OCI-LY7 (cell line): ENCODE data around the gene VASH1. TPM values are rescaled to one million over a fixed set of nuclear protein-coding genes. Genes with fewer than 3 reads are reported as not detected.

Experiments used
- BruUV-seq: library from RNA; stranded (reverse); fragments of 400-500 nt; replicated peaks from 2 replicates; lab custom pipeline; 2021; lab: Mats Ljungman, UMichigan
- CTCF ChIA-PET: fragments of 300-600 bp; sonication (Branson Sonifier 250); formaldehyde crosslinking; loops from one replicate; lab custom pipeline; 2022; ENCODE audit warnings: antibody characterized with exemption; ENCODE audit not compliant: unreplicated experiment; lab: Charles Lee
- POLR2A ChIA-PET: fragments of 300-600 bp; sonication (Branson Sonifier 250); formaldehyde crosslinking; loops from one replicate; lab custom pipeline; 2022; ENCODE audit warnings: antibody characterized with exemption; lab: Charles Lee
- DNase-seq: peaks from one replicate; pipeline ENCODE4 v3.0.0-alpha.2; 2015; ENCODE audit warnings: low spot score
- H2AFZ ChIP-seq: fragments of 200-600 bp; sonication (generic), shearing (Covaris generic); 2 replicates; pipeline ENCODE4 v1.6.1; 2014; ENCODE audit warnings: mild to moderate bottlenecking, antibody characterized with exemption, low read length, moderate library complexity
- H3K27ac ChIP-seq: fragments of 200-600 bp; sonication (generic); 2 replicates; pipeline ENCODE4 v1.5.1; 2014; ENCODE audit warnings: mixed run types, low read depth, mild to moderate bottlenecking, moderate library complexity, low read length, inconsistent platforms; ENCODE audit not compliant: poor library complexity, severe bottlenecking
- H3K36me3 ChIP-seq: fragments of 200-600 bp; sonication (generic); 2 replicates; pipeline ENCODE4 v1.6.1; 2014; ENCODE audit warnings: mild to moderate bottlenecking, antibody characterized with exemption, low read length, moderate library complexity, mixed read lengths; ENCODE audit not compliant: insufficient read depth
- H3K4me1 ChIP-seq: fragments of 200-600 bp; sonication (generic); 2 replicates; pipeline ENCODE4 v1.5.1; 2014; ENCODE audit warnings: mild to moderate bottlenecking, low read length; ENCODE audit not compliant: insufficient read depth, poor library complexity, severe bottlenecking
- H3K4me2 ChIP-seq: fragments of 200-600 bp; sonication (generic); 2 replicates; pipeline ENCODE4 v1.6.1; 2014; ENCODE audit warnings: mild to moderate bottlenecking, low read length
- H3K4me3 ChIP-seq: fragments of 200-600 bp; sonication (generic); 2 replicates; pipeline ENCODE4 v1.5.1; 2014; ENCODE audit warnings: mild to moderate bottlenecking, low read depth, low read length; ENCODE audit not compliant: poor library complexity, severe bottlenecking
- H3K79me2 ChIP-seq: fragments of 200-600 bp; sonication (generic); 2 replicates; pipeline ENCODE4 v1.6.1; 2016; ENCODE audit warnings: low read depth, mild to moderate bottlenecking, low read length, moderate library complexity, mixed read lengths; ENCODE audit not compliant: insufficient read depth
- H3K9me2 ChIP-seq: fragments of 200-600 bp; sonication (generic); 2 replicates; pipeline ENCODE4 v1.6.1; 2016; ENCODE audit warnings: mild to moderate bottlenecking, low read length, mixed read lengths; ENCODE audit not compliant: insufficient read depth
- H3K9me3 ChIP-seq: fragments of 200-600 bp; sonication (generic); 2 replicates; pipeline ENCODE4 v1.6.1; 2014; ENCODE audit warnings: mild to moderate bottlenecking, mixed run types, low read length, mixed read lengths
- H4K20me1 ChIP-seq: fragments of 200-600 bp; sonication (generic); 2 replicates; pipeline ENCODE4 v1.6.1; 2014; ENCODE audit warnings: mild to moderate bottlenecking, antibody characterized with exemption, low read length, moderate library complexity, mixed read lengths; ENCODE audit not compliant: insufficient read depth
- CTCF ChIP-seq: fragments of 200-600 bp; sonication (generic); conservative IDR thresholded peaks from 2 replicates; pipeline ENCODE4 v1.5.1; 2014; ENCODE audit warnings: mild to moderate bottlenecking, antibody characterized with exemption, low read length, moderate library complexity, mixed read lengths
- EZH2phosphoT487 ChIP-seq: fragments of 200-600 bp; sonication (generic); IDR thresholded peaks from 2 replicates; pipeline ENCODE4 v1.6.1; 2018; ENCODE audit warnings: low read depth, borderline replicate concordance, mild to moderate bottlenecking, mixed run types, antibody characterized with exemption, low read length, moderate library complexity, mixed read lengths
- intact Hi-C: fragments of 100-400 bp; cut with micrococcal nuclease; formaldehyde crosslinking; loops from one replicate; pipeline ENCODE4 v1.10.0; 2022; ENCODE audit not compliant: unreplicated experiment
- total RNA-seq, 2 experiments: library from RNA; depleted of rRNA in 1 of 2; stranded (reverse); fragments of >200 nt in 1 of 2; shearing (Covaris generic) in 1 of 2; gene quantifications; 2 replicates each; pipeline ENCODE4 v1.2.3, GENCODE V29; 2014 to 2022

The VASH1 gene
- total RNA-seq, 2 experiments from 2014 or later, result not detected

GRCh38 chr14:76742966-76743365 lies 18.3 kb upstream of the VASH1 start:
- no peaks in the 10 kb centered on the region for H3K79me2 ChIP-seq
- H3K9me2 ChIP-seq, result no peaks in the 10 kb centered on the region
- H3K36me3 ChIP-seq, result no peaks in the 10 kb centered on the region
- no peak overlapping the region for H2AFZ ChIP-seq
- ChIA-PET CTCF (no interaction called here), POLR2A (no interaction called here)
- no peak overlapping the region for H3K4me3 ChIP-seq
- H3K27ac ChIP-seq, result no peak overlapping the region
- BruUV-seq, result no TSS peak
- DNase-seq, result no peak
- intact Hi-C loops, result no loop called here
- no peaks in the 10 kb centered on the region for H4K20me1 ChIP-seq
- TF ChIP-seq CTCF (no peak), EZH2phosphoT487 (no peak)
- no peak overlapping the region for H3K4me2 ChIP-seq
- H3K4me1 ChIP-seq, result no peaks in the 10 kb centered on the region
- H3K9me3 ChIP-seq, result peaks cover 19% of the 10 kb centered on the region; the same call in 1 of the 2 replicates

DNA sequence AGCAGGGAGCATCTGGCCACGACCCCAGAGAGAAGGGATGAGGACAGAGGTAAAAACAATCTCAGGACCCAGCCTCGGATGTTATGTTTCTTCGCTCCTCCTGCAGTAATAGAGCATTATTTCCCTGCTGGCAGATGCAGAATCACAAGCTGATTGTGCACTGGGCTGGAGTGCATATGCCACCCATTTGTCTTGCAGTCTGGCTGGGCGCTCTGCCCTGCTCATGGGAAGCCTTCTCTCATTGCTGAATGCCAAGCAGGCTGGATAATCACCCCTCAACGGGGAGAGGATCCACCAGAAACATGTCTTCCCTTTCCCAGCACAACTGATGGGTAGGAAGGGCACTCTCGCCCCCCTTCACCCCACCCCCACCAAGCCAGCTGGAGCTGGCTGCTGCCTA lies 8.5 kb upstream of the VASH1 start:
- Histone ChIP-seq H3K9me3 (no peaks in the 10 kb centered on the region), H2AFZ (no peak overlapping the region), H3K4me1 (no peaks in the 10 kb centered on the region), H4K20me1 (no peaks in the 10 kb centered on the region), H3K36me3 (no peaks in the 10 kb centered on the region), H3K4me3 (no peak overlapping the region), H3K79me2 (no peaks in the 10 kb centered on the region), H3K4me2 (no peak overlapping the region), H3K9me2 (no peaks in the 10 kb centered on the region), H3K27ac (no peak overlapping the region)
- TF ChIP-seq CTCF, result no peak
- TF ChIP-seq EZH2phosphoT487, result no peak
- POLR2A ChIA-PET, result no interaction called here
- BruUV-seq, result no TSS peak
- no peak for DNase-seq
- CTCF ChIA-PET, result no interaction called here
- intact Hi-C loops, result no loop called here

DNA sequence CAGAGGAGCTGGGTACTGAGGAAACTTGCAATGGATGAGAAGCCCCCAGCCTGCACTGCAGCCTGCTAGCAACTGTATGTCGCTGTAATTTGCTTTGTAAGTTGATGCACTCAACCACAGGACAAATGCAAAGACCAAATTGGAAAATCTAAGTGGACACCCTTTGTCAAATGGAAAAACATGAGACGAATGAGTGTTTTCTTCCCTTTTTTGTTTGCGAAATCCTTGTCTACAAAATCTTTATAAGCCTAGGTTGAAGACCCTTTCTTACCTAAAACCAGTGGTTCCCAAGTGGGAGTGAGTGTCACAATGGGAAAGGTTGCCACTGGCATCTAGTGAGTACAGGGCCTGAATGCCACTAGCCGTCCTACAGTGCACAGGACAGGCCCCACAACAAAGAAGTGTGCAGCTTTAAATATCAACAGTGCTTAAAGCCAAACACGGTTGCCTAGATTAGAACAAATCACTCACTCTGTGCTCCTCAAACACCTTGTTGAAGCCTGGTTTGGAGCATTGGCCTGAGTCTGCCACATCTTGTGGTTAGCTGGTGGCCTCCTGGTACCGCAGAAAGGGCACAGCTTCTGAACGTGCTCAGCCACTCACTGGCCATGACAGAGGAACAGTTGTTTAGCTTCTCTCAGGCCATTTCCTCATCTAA lies 7.6 kb upstream of the VASH1 start:
- CTCF ChIA-PET, result no interaction called here
- Histone ChIP-seq H3K27ac (no peak overlapping the region), H3K79me2 (no peaks in the 10 kb centered on the region), H3K4me2 (no peak overlapping the region), H3K4me3 (no peak overlapping the region), H2AFZ (no peak overlapping the region), H3K36me3 (no peaks in the 10 kb centered on the region), H4K20me1 (no peaks in the 10 kb centered on the region), H3K4me1 (no peaks in the 10 kb centered on the region), H3K9me3 (no peaks in the 10 kb centered on the region), H3K9me2 (no peaks in the 10 kb centered on the region)
- POLR2A ChIA-PET, result no interaction called here
- BruUV-seq, result no TSS peak
- intact Hi-C loops, result no loop called here
- no peak for DNase-seq
- no peak for TF ChIP-seq EZH2phosphoT487
- TF ChIP-seq CTCF, result no peak
